Ascending aorta (tissue), 2 donors: ENCODE data around the gene NEURL1. TPM values are rescaled to one million over a fixed set of nuclear protein-coding genes. Genes with fewer than 3 reads are reported as not detected.

Experiments
- DNase-seq, 2 donors: peaks; one replicate each; pipeline ENCODE4 v3.0.0-alpha.2; 2019; ENCODE audit warnings: low spot score in 2 of 2
- H3K27ac ChIP-seq, 2 donors: fragments of 200-600 bp; sonication (generic); one replicate each; pipeline ENCODE4 v1.5.1; 2016 to 2017; ENCODE audit warnings: mild to moderate bottlenecking in 1 of 2
- H3K27me3 ChIP-seq: fragments of 200-600 bp; sonication (generic); one replicate; pipeline ENCODE4 v1.5.1; 2017
- H3K36me3 ChIP-seq, 2 donors: fragments of 200-600 bp; sonication (generic); one replicate each; pipeline ENCODE4 v1.5.1; 2016
- H3K4me1 ChIP-seq, 2 donors: fragments of 200-600 bp; sonication (generic); one replicate each; pipeline ENCODE4 v1.5.1; 2016 to 2017; ENCODE audit warnings: mild to moderate bottlenecking in 1 of 2
- H3K4me3 ChIP-seq, 2 donors: fragments of 200-600 bp; sonication (generic); one replicate each; pipeline ENCODE4 v1.5.1; 2016 to 2017; ENCODE audit warnings: mild to moderate bottlenecking in 1 of 2
- H3K9me3 ChIP-seq, 2 donors: fragments of 200-600 bp; sonication (generic); one replicate each; pipeline ENCODE4 v1.5.1; 2016
- intact Hi-C: fragments of 100-400 bp; cut with DNase I; formaldehyde crosslinking; loops from one replicate; pipeline ENCODE4 v1.15.1; 2023
- total RNA-seq: library from RNA; depleted of rRNA; stranded (reverse); fragments of >200 nt; gene quantifications from one replicate; pipeline ENCODE4 v1.1.0, GENCODE V29; 2016
- TF ChIP-seq, protein P1 (sequence below), 3 experiments: fragments of 200-600 bp in 2 of 3; fragments of 450-650 bp in 1 of 3; sonication (generic) in 2 of 3; IDR thresholded peaks; one replicate each; pipeline ENCODE4 v1.5.1; 2016 to 2019; ENCODE audit warnings: antibody characterized with exemption in 3 of 3, mild to moderate bottlenecking in 1 of 3, moderate library complexity in 1 of 3

NEURL1 gene
- total RNA-seq, 1 donor from 2014 or later: not detected

GRCh38 chr10:103620352-103620740 lies 126.8 kb downstream of the NEURL1 start:
- intact Hi-C loops: loop anchor here (1.0 kb wide), 1 partner anchor 41 kb away; no protein-coding TSS in a partner anchor
- DNase-seq: no peak
- TF ChIP-seq, protein P1, sequence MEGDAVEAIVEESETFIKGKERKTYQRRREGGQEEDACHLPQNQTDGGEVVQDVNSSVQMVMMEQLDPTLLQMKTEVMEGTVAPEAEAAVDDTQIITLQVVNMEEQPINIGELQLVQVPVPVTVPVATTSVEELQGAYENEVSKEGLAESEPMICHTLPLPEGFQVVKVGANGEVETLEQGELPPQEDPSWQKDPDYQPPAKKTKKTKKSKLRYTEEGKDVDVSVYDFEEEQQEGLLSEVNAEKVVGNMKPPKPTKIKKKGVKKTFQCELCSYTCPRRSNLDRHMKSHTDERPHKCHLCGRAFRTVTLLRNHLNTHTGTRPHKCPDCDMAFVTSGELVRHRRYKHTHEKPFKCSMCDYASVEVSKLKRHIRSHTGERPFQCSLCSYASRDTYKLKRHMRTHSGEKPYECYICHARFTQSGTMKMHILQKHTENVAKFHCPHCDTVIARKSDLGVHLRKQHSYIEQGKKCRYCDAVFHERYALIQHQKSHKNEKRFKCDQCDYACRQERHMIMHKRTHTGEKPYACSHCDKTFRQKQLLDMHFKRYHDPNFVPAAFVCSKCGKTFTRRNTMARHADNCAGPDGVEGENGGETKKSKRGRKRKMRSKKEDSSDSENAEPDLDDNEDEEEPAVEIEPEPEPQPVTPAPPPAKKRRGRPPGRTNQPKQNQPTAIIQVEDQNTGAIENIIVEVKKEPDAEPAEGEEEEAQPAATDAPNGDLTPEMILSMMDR (IDR thresholded peaks at IDR 0.05): no peak
- Histone ChIP-seq H3K4me1 (peaks cover 28 to 56% of the 10 kb centered on the region in 2 donors), H3K9me3 (no peaks in the 10 kb centered on the region), H3K36me3 (peaks cover 11 to 30% of the 10 kb centered on the region in 2 donors), H3K27ac (peak overlapping the region; percentile 80), H3K4me3 (peak overlapping the region in 1 of 2 donors; percentile 17), H3K27me3 (no peaks in the 10 kb centered on the region)

DNA sequence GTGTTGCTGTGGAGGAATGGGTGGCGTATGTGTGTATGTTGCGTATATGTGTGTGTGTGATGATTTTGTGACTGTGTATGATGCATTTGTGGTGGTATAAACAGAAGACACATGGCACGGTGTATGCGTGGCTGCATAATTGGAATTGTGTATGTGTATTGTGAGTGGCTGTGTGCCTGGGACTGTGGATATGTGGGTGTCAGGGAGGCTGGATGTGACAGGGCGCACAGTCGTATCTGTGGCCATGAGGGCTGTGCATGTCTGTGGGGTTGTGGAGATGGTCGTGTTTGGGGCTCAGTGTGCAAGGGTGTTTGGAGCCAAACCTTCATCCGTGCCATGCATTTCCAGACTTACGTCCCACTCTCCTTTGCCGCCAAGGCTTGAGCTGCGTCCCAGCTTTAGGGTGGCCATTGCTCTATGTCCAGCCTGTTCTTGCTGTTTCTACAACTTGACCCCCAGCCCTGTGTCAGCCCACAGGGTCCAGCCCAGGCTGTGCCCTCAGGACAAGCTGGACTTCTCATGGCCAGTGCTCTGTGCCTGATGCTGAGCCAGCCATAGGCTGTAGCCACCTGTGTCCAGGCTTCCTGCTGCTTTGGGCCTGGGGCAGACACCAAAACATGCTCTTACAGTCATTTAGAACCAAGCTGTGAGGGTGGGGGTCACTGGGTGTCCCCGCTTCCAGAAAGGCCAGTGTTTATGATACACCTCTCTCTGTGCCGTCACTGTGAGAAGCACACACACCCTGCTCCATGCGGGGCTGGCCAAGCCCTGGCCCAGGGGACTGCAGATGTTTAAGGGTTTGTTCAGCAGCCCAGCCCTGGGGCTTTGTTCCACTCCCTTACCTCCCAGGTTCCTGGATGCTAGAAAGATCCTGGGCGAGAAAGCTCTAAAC lies 127.6 kb downstream of the NEURL1 start:
- Histone ChIP-seq H3K27me3 (no peaks in the 10 kb centered on the region), H3K36me3 (peaks cover 11 to 28% of the 10 kb centered on the region in 2 donors), H3K4me1 (peaks cover 31 to 61% of the 10 kb centered on the region in 2 donors), H3K9me3 (no peaks in the 10 kb centered on the region), H3K27ac (peak overlapping the region; percentile 80), H3K4me3 (no peak overlapping the region)
- intact Hi-C loops: loop anchor here (1.0 kb wide), 1 partner anchor 40 kb away; no protein-coding TSS in a partner anchor
- DNase-seq: no peak
- TF ChIP-seq, protein P1 (IDR thresholded peaks at IDR 0.05): no peak

DNA sequence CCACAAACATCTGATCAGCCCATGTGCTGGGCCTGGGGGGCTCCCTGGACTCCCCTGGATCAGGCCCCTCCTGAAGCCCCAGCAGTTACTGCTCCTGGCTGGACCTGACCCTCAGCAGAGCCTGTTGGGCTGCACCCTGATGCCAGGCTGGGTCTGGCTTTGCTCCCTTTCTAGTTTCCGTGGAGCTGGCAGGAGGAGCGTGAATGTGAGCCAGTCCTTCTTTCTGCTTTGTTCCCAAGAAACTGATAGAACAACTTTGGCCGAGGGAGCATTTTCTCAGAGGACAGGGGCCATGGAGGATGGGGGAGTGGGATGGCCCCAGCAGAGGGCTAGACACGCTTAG lies 128.2 kb downstream of the NEURL1 start:
- TF ChIP-seq, protein P1 (IDR thresholded peaks at IDR 0.05): no peak
- Histone ChIP-seq H3K27me3 (no peaks in the 10 kb centered on the region), H3K36me3 (peaks cover 9 to 22% of the 10 kb centered on the region in 2 donors), H3K4me3 (no peak overlapping the region), H3K9me3 (no peaks in the 10 kb centered on the region), H3K27ac (peak overlapping the region; percentile 80), H3K4me1 (peaks cover 34 to 66% of the 10 kb centered on the region in 2 donors)
- no peak for DNase-seq
- intact Hi-C loops: loop anchor here (2.0 kb wide), 1 partner anchor 15 kb away; no protein-coding TSS in a partner anchor

DNA sequence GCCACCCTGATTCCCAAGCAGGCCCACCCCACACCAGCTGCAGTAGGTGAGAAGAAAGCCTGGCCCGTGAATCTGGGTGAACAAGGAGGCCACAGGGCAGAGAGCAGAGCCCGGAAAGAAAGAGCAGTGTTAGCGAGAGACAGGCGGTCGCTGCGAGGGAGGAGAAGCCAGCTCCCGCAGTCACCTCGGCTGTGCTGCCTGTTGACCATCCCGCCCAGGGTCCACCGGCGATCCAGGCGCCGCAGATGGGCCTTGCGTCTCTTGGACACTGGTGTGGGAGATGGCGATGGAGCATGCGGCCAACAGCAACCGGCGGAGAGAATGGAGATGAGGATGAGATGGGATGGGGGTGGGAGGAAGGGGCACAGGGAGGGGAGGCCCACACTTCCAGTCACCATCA lies 128.8 kb downstream of the NEURL1 start:
- intact Hi-C loops: loop anchor here (2.0 kb wide), 1 partner anchor 15 kb away; no protein-coding TSS in a partner anchor
- peaks cover 39 to 72% of the 10 kb centered on the region in 2 donors for H3K4me1 ChIP-seq
- DNase-seq: no peak

DNA sequence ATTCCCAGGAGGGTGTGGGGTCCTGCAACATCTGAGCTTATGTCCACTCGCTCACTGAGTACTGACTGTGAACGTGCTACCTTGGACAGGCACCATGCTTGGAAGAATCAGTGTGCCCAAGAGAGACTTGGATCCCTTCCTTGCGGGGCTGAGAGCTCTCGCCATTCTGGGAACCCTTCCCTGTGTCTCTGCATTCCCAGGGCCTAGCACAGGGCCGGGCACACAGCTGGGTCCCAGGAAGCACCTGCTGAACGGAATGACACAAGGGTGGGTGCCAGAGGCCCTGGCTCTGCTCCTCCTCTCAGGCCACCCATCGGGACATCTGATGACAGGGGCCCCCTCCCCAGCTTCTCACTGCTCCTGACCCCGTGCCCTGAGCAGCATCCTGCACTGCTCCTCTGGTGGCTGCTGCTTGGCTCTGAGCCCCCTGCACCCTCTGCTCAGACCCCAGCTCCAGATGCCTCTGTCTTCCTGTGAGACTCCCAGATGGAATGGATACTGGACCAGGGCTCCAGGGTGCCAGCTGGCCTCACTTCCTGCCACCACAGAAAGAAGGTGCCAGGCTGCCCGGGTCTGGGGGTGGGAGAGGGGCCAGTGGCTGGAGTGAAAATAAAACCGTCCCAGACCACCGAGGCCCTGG lies 129.6 kb downstream of the NEURL1 start:
- H3K9me3 ChIP-seq: no peaks in the 10 kb centered on the region
- H3K27me3 ChIP-seq: no peaks in the 10 kb centered on the region
- peak overlapping the region; percentile 80 for H3K27ac ChIP-seq
- no peak for DNase-seq
- H3K4me3 ChIP-seq: no peak overlapping the region
- TF ChIP-seq, protein P1 (IDR thresholded peaks at IDR 0.05): no peak
- intact Hi-C loops: loop anchor here (2.0 kb wide), 1 partner anchor 14 kb away; no protein-coding TSS in a partner anchor
- peaks cover 7 to 9% of the 10 kb centered on the region in 2 donors for H3K36me3 ChIP-seq
- H3K4me1 ChIP-seq: peaks cover 39 to 71% of the 10 kb centered on the region in 2 donors

More for the DNA sequence above, 128.8 kb downstream of the NEURL1 start:
- H3K9me3 ChIP-seq: no peaks in the 10 kb centered on the region
- H3K4me3 ChIP-seq: no peak overlapping the region
- peaks cover 11 to 17% of the 10 kb centered on the region in 2 donors for H3K36me3 ChIP-seq
- no peaks in the 10 kb centered on the region for H3K27me3 ChIP-seq
- peak overlapping the region; percentile 80 for H3K27ac ChIP-seq
- TF ChIP-seq, protein P1 (IDR thresholded peaks at IDR 0.05): no peak
